SU-DHL-6 (cell line): Measurements from ENCODE around the gene PGBD5.

Experiments
- EZH2phosphoT487 ChIP-seq: fragments of 200-600 bp; sonication (generic), shearing (Covaris generic); conservative IDR thresholded peaks from 2 replicates; pipeline ENCODE4 v1.6.1; 2018; ENCODE audit warnings: mild to moderate bottlenecking, antibody characterized with exemption, low read length, moderate library complexity, mixed read lengths
- TF ChIP-seq, protein P1 (sequence below): fragments of 200-600 bp; sonication (generic); IDR thresholded peaks from one replicate; pipeline ENCODE4 v1.5.1; 2017; ENCODE audit warnings: antibody characterized with exemption, mild to moderate bottlenecking, low read length, moderate library complexity; ENCODE audit not compliant: insufficient read depth, poor library complexity, severe bottlenecking

DNA sequence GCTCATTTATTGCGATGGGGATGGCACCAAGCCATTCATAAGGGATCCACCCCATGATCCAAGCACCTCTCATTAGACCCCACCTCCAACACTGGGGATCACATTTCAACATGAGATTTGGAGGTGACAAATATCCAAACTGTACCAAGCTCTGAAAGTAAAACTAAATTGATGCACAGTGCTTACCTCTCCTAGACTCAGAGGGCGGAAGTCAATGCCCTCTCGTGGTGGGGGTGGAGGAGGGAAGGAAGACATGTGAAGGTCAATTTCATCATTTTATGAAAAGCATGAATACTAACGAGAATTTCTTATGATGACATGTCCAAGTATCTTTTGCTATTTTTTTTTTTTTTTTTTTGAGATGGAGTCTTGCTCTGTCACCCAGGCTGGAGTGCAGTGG, 120.0 kb downstream of the PGBD5 start:
- TF ChIP-seq, protein P1, sequence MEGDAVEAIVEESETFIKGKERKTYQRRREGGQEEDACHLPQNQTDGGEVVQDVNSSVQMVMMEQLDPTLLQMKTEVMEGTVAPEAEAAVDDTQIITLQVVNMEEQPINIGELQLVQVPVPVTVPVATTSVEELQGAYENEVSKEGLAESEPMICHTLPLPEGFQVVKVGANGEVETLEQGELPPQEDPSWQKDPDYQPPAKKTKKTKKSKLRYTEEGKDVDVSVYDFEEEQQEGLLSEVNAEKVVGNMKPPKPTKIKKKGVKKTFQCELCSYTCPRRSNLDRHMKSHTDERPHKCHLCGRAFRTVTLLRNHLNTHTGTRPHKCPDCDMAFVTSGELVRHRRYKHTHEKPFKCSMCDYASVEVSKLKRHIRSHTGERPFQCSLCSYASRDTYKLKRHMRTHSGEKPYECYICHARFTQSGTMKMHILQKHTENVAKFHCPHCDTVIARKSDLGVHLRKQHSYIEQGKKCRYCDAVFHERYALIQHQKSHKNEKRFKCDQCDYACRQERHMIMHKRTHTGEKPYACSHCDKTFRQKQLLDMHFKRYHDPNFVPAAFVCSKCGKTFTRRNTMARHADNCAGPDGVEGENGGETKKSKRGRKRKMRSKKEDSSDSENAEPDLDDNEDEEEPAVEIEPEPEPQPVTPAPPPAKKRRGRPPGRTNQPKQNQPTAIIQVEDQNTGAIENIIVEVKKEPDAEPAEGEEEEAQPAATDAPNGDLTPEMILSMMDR = no peak
- no peak for TF ChIP-seq EZH2phosphoT487
